Measurements from ENCODE around the gene HMBS. TPM values are rescaled to one million over a fixed set of nuclear protein-coding genes. Genes with fewer than 3 reads are reported as not detected.
"Not testable (repeated sequence)": the region's sequence is repeated elsewhere in the genome, so short reads cannot be mapped to it uniquely, and the experiment has no call there.

HMBS gene
- total RNA-seq (5.9 TPM), polyA plus RNA-seq (10 to 100 TPM; 11.2 to 15.5 (median 13.6) TPM)

DNA sequence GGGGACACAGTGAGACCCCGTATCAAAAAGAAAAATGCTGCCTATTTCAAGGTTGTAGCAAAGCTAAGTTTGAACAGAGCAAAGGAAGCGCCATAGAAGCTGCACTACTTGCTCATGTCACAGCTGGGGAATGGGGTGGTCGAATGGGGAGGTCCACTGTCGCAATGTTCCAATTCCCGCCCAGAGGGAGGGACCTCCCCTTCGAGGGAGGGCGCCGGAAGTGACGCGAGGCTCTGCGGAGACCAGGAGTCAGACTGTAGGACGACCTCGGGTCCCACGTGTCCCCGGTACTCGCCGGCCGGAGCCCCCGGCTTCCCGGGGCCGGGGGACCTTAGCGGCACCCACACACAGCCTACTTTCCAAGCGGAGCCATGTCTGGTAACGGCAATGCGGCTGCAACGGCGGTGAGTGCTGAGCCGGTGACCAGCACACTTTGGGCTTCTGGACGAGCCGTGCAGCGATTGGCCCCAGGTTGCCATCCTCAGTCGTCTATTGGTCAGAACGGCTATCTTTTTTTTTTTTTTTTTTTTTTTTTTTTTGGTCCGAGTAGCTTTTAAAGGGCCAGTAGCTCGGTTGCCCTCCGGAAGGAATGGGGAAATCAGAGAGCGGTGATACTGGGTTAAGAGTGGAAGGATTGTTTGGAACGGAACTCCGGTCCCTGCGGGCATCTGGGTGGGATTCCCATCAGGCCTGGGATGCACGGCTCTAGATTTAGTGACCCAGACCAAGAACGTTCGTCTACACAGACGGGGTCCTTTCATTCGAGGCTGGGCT is at the start of gene HMBS:
Gene HMBS (plus strand): TSS at position 219 of the 774 bp plus-strand sequence. CDS start 153 bp downstream, at position 372.
- no peaks in the 10 kb centered on the region for H3K9me3 Mint-ChIP-seq
- no peaks in the 10 kb centered on the region for H3K27me3 ChIP-seq (ENCODE audit: control insufficient read depth, insufficient read depth, low read length)
- peak within 1 kb of the TSS; percentile 94 for H3K4me3 ChIP-seq (ENCODE audit: low read depth, low read length)
- H3K4me1 ChIP-seq (ENCODE audit: control insufficient read depth, insufficient read depth, low read length, poor library complexity, severe bottlenecking), result peaks cover 10% of the 10 kb centered on the region
- ATAC-seq (ENCODE audit: low read depth in 2 of 2) (peak; percentile 89 to 92), DNase-seq (peak; percentile 88 to 95 (median 90))
- peak within 1 kb of the TSS; percentile 86 to 97 (median 95) for H3K27ac Mint-ChIP-seq
- peak within 1 kb of the TSS; percentile 87 to 97 (median 94) for H3K4me3 Mint-ChIP-seq
- peaks cover 7 to 31% (median 23%) of the 10 kb centered on the region in 4 donors for H3K4me1 Mint-ChIP-seq
- peak within 1 kb of the TSS; percentile 86 for H3K27ac ChIP-seq (ENCODE audit: insufficient read depth, low read length, poor library complexity, severe bottlenecking)
- peaks cover 4% of the 10 kb centered on the region for H3K27me3 Mint-ChIP-seq
- peaks cover 17% of the 10 kb centered on the region for H3K36me3 Mint-ChIP-seq
- no peaks in the 10 kb centered on the region for H3K9me3 ChIP-seq (ENCODE audit: control insufficient read depth in 2 of 2, low read length in 2 of 2)
- peaks cover 20% of the 10 kb centered on the region for H3K36me3 ChIP-seq (ENCODE audit: control insufficient read depth, insufficient read depth, low read length)

DNA sequence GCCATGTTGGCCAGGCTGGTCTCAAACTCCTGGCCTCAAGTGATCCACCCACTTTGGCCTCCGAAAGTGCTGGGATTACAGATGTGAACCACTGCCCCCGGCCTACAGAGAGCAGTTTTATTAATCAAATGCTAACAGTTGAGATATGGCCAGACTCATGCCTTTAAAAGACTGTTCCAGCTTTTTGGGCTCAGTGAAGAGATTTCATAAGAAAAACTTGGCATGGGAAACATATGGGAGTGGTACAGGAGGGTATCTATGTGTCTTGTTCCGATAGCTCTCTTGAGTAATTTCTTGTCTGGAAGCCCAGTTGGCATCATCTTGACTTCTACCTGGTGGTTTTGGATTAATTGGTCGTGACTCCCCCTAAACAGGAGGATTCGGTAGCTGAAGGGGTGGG is 45.8 kb upstream of the HMBS start:
- no peaks in the 10 kb centered on the region for H3K4me1 ChIP-seq (ENCODE audit: control insufficient read depth, insufficient read depth, low read length, poor library complexity, severe bottlenecking)
- no peaks in the 10 kb centered on the region for H3K9me3 Mint-ChIP-seq
- no peaks in the 10 kb centered on the region for H3K36me3 ChIP-seq (ENCODE audit: control insufficient read depth, insufficient read depth, low read length)
- H3K9me3 ChIP-seq (ENCODE audit: control insufficient read depth in 2 of 2, low read length in 2 of 2), result no peaks in the 10 kb centered on the region
- H3K27me3 ChIP-seq (ENCODE audit: control insufficient read depth, insufficient read depth, low read length), result no peaks in the 10 kb centered on the region
- H3K4me3 Mint-ChIP-seq, result no peak overlapping the region
- ATAC-seq (ENCODE audit: low read depth in 2 of 2), result no peak
- H3K36me3 Mint-ChIP-seq, result no peaks in the 10 kb centered on the region
- peaks cover 0 to 4% (median 0%) of the 10 kb centered on the region in 4 donors for H3K4me1 Mint-ChIP-seq
- H3K27ac ChIP-seq (ENCODE audit: insufficient read depth, low read length, poor library complexity, severe bottlenecking), result no peak overlapping the region
- H3K4me3 ChIP-seq (ENCODE audit: low read depth, low read length), result no peak overlapping the region
- no peak overlapping the region for H3K27ac Mint-ChIP-seq
- peaks cover 10% of the 10 kb centered on the region for H3K27me3 Mint-ChIP-seq
- no peak for DNase-seq

DNA sequence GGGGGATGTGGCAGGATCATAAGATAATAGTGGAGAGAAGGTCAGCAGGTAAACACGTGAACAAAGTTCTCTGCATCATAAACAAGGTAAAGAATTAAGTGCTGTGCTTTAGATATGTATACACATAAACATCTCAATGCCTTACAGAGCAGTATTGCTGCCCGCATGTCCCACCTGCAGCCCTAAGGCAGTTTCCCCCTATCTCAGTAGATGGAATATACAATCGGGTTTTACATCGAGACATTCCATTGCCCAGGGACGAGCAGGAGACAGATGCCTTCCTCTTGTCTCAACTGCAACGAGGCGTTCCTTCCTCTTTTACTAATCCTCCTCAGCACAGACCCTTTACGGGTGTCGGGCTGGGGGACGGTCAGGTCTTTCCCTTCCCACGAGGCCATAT is 45.2 kb upstream of the HMBS start:
- H3K4me1 Mint-ChIP-seq; H3K27me3 Mint-ChIP-seq; H3K27me3 ChIP-seq (ENCODE audit: control insufficient read depth, insufficient read depth, low read length); H3K27ac ChIP-seq (ENCODE audit: insufficient read depth, low read length, poor library complexity, severe bottlenecking); H3K9me3 Mint-ChIP-seq; H3K4me3 Mint-ChIP-seq; H3K4me3 ChIP-seq (ENCODE audit: low read depth, low read length); H3K9me3 ChIP-seq (ENCODE audit: control insufficient read depth in 2 of 2, low read length in 2 of 2); H3K27ac Mint-ChIP-seq; H3K4me1 ChIP-seq (ENCODE audit: control insufficient read depth, insufficient read depth, low read length, poor library complexity, severe bottlenecking); ATAC-seq (ENCODE audit: low read depth in 2 of 2); H3K36me3 Mint-ChIP-seq; H3K36me3 ChIP-seq (ENCODE audit: control insufficient read depth, insufficient read depth, low read length); DNase-seq: not testable (repeated sequence)

DNA sequence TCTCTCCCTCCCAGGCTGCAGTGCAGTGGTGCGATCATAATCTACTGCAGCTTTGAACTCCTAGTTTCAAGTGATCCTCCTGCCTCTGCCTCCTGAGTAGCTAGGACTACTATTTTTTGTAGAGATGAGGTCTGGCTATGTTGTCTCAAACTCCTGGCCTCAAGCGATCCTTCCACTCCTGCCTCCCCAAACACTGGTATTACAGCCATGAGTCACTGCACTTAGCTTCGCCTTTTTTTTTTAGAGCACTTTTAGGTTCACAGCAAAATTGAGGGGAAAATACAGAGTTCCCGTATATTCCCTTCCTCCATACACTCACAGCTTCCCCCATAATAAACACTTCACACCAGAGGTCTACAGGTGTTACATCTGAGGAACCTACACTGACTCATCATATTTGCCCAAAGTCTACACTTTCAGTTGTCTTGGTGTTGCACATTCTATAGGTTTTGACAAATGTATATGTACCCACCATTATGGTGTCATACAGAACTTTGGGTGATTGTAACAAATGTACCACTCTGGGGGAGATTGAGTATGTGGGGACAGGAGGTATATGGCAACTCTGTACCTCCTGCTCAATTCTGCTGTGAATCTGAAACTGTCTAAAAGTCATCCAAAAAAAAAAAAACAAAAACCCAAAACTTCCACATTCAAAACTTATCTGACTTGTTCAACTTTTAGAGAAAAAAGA is 42.7 kb upstream of the HMBS start:
- peaks cover 0 to 4% (median 0%) of the 10 kb centered on the region in 4 donors for H3K4me1 Mint-ChIP-seq
- H3K4me1 ChIP-seq (ENCODE audit: control insufficient read depth, insufficient read depth, low read length, poor library complexity, severe bottlenecking), result no peaks in the 10 kb centered on the region
- H3K36me3 Mint-ChIP-seq, result peaks cover 8% of the 10 kb centered on the region
- H3K27me3 ChIP-seq (ENCODE audit: control insufficient read depth, insufficient read depth, low read length), result no peaks in the 10 kb centered on the region
- H3K27me3 Mint-ChIP-seq, result peaks cover 5% of the 10 kb centered on the region
- peak overlapping the region in 1 of 3 donors; percentile 79 for H3K27ac Mint-ChIP-seq
- peaks cover 8% of the 10 kb centered on the region for H3K36me3 ChIP-seq (ENCODE audit: control insufficient read depth, insufficient read depth, low read length)
- no peak for ATAC-seq (ENCODE audit: low read depth in 2 of 2)
- no peak overlapping the region for H3K4me3 Mint-ChIP-seq
- H3K27ac ChIP-seq (ENCODE audit: insufficient read depth, low read length, poor library complexity, severe bottlenecking), result no peak overlapping the region
- no peaks in the 10 kb centered on the region for H3K9me3 Mint-ChIP-seq
- no peaks in the 10 kb centered on the region for H3K9me3 ChIP-seq (ENCODE audit: control insufficient read depth in 2 of 2, low read length in 2 of 2)
- no peak for DNase-seq
- no peak overlapping the region for H3K4me3 ChIP-seq (ENCODE audit: low read depth, low read length)

DNA sequence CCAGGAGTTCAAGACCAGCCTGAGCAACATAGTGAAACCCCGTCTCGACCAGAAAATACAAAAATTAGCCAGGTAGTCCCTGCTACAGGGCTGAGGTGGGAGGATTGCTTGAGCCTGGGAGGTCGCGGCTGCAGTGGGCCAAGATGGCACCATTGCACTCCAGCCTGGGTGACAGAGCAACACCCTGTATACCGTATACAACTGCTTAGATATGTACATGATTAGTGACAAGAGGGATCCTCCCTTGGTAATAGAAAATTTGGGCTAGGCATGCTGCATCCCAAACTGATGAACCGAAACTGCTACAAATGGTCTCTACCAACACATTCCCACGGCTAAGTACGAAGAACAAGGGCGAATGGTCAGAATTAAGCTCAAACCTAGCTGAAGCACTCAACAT is 41.8 kb upstream of the HMBS start:
- DNase-seq (no peak), ATAC-seq (ENCODE audit: low read depth in 2 of 2) (no peak)
- Histone ChIP-seq H3K27me3 (ENCODE audit: control insufficient read depth, insufficient read depth, low read length) (no peaks in the 10 kb centered on the region), H3K36me3 (ENCODE audit: control insufficient read depth, insufficient read depth, low read length) (peaks cover 17% of the 10 kb centered on the region), H3K9me3 (ENCODE audit: control insufficient read depth in 2 of 2, low read length in 2 of 2) (no peaks in the 10 kb centered on the region), H3K4me1 (ENCODE audit: control insufficient read depth, insufficient read depth, low read length, poor library complexity, severe bottlenecking) (no peaks in the 10 kb centered on the region), H3K4me3 (ENCODE audit: low read depth, low read length) (no peak overlapping the region), H3K27ac (ENCODE audit: insufficient read depth, low read length, poor library complexity, severe bottlenecking) (no peak overlapping the region)
- Mint-ChIP-seq H3K27me3 (peaks cover 5% of the 10 kb centered on the region), H3K4me3 (no peak overlapping the region), H3K27ac (no peak overlapping the region), H3K4me1 (peaks cover 0 to 4% (median 0%) of the 10 kb centered on the region in 4 donors), H3K9me3 (no peaks in the 10 kb centered on the region), H3K36me3 (peaks cover 12% of the 10 kb centered on the region)

DNA sequence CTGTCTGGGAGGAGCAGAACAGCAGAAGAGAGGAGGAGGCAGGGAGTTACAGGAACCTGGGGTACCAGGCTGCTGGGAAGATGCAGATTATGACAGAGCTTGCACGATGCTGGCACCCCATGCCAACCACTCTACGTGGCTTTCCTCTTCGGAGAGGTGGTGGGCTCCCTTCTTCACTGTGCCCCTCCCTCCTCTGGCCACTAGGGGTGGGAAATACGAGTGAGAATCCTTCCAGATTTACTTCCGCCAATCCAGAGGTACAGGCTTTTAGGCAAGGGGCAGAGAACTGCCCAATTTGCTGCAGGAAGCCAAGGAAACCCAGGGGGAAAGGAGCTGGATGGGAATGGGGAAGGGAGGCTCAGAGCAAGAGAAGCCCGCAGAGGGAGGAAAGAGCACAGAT is 40.0 kb upstream of the HMBS start:
- H3K9me3 Mint-ChIP-seq, result no peaks in the 10 kb centered on the region
- H3K27ac ChIP-seq (ENCODE audit: insufficient read depth, low read length, poor library complexity, severe bottlenecking), result no peak overlapping the region
- H3K27me3 Mint-ChIP-seq, result no peaks in the 10 kb centered on the region
- H3K9me3 ChIP-seq (ENCODE audit: control insufficient read depth in 2 of 2, low read length in 2 of 2), result no peaks in the 10 kb centered on the region
- peaks cover 23% of the 10 kb centered on the region for H3K36me3 Mint-ChIP-seq
- DNase-seq (no peak), ATAC-seq (ENCODE audit: low read depth in 2 of 2) (no peak)
- no peaks in the 10 kb centered on the region for H3K4me1 ChIP-seq (ENCODE audit: control insufficient read depth, insufficient read depth, low read length, poor library complexity, severe bottlenecking)
- peaks cover 0 to 4% (median 0%) of the 10 kb centered on the region in 4 donors for H3K4me1 Mint-ChIP-seq
- peaks cover 35% of the 10 kb centered on the region for H3K36me3 ChIP-seq (ENCODE audit: control insufficient read depth, insufficient read depth, low read length)
- H3K4me3 Mint-ChIP-seq, result no peak overlapping the region
- no peak overlapping the region for H3K4me3 ChIP-seq (ENCODE audit: low read depth, low read length)
- H3K27me3 ChIP-seq (ENCODE audit: control insufficient read depth, insufficient read depth, low read length), result no peaks in the 10 kb centered on the region
- H3K27ac Mint-ChIP-seq, result no peak overlapping the region

DNA sequence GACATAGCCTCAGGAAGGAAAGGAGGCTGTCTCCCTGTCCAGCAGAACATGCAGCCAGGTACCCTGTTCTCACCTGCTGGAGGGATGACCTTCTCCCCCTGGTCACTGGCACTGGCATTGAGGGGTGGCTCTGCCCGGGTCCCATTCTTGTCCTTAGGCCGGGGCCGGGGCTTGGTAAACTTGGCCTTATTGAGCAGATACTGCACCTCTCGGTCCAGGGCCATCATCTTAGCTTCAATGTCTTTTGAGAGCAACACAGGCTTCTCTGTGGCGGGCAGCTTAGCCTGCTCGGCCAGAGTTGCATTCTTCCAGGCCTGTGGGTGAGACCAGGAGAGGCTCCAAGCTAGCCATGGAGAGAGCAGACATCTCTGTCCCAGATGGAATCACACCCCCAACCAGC is 38.2 kb upstream of the HMBS start:
- no peak overlapping the region for H3K27ac ChIP-seq (ENCODE audit: insufficient read depth, low read length, poor library complexity, severe bottlenecking)
- H3K27ac Mint-ChIP-seq, result no peak overlapping the region
- peaks cover 7% of the 10 kb centered on the region for H3K4me1 ChIP-seq (ENCODE audit: control insufficient read depth, insufficient read depth, low read length, poor library complexity, severe bottlenecking)
- H3K27me3 ChIP-seq (ENCODE audit: control insufficient read depth, insufficient read depth, low read length), result no peaks in the 10 kb centered on the region
- H3K4me3 Mint-ChIP-seq, result no peak overlapping the region
- H3K4me3 ChIP-seq (ENCODE audit: low read depth, low read length), result no peak overlapping the region
- peaks cover 0 to 7% (median 6%) of the 10 kb centered on the region in 4 donors for H3K4me1 Mint-ChIP-seq
- no peaks in the 10 kb centered on the region for H3K27me3 Mint-ChIP-seq
- no peak for DNase-seq
- H3K36me3 ChIP-seq (ENCODE audit: control insufficient read depth, insufficient read depth, low read length), result peaks cover 43% of the 10 kb centered on the region
- H3K36me3 Mint-ChIP-seq, result peaks cover 34% of the 10 kb centered on the region
- no peaks in the 10 kb centered on the region for H3K9me3 Mint-ChIP-seq
- no peak for ATAC-seq (ENCODE audit: low read depth in 2 of 2)
- H3K9me3 ChIP-seq (ENCODE audit: control insufficient read depth in 2 of 2, low read length in 2 of 2), result no peaks in the 10 kb centered on the region
